HG03342 (cell line): ENCODE data around the gene MCRIP1.

Experiments
- ATAC-seq: cut with Tn5 transposase; IDR thresholded peaks from one replicate; pipeline ENCODE4 v1.9.1; 2021; ENCODE audit warnings: mild to moderate bottlenecking, moderate library complexity; ENCODE audit not compliant: unreplicated experiment

MCRIP1 gene

GRCh38 chr17:81863123-81863675 lies 30.1 kb upstream of the MCRIP1 start:
- no peak for ATAC-seq

- ATAC-seq = peak; percentile 73
Observed at GRCh38 chr17:81860756-81861568, 27.9 kb upstream of the MCRIP1 start.

- ATAC-seq = no peak
Observed at GRCh38 chr17:81859906-81860755, 27.0 kb upstream of the MCRIP1 start, which contains the start of gene P4HB. Gene P4HB, minus strand, starts transcription at chr17:81860535. Its CDS starts 64 bp downstream, at chr17:81860471.

- ATAC-seq = no peak
Observed at GRCh38 chr17:81858967-81859905, 26.1 kb upstream of the MCRIP1 start.

GRCh38 chr17:81858170-81858966 lies 25.3 kb upstream of the MCRIP1 start:
- ATAC-seq = no peak

GRCh38 chr17:81854974-81855774 lies 22.1 kb upstream of the MCRIP1 start:
- no peak for ATAC-seq

- no peak for ATAC-seq
Observed at GRCh38 chr17:81852237-81852636, 19.1 kb upstream of the MCRIP1 start.

- ATAC-seq = no peak
Observed at GRCh38 chr17:81851423-81851822, 18.3 kb upstream of the MCRIP1 start.

GRCh38 chr17:81849457-81849856 lies 16.4 kb upstream of the MCRIP1 start:
- no peak for ATAC-seq

- no peak for ATAC-seq
Observed at GRCh38 chr17:81846743-81847689, 13.9 kb upstream of the MCRIP1 start.

GRCh38 chr17:81845881-81846742 lies 13.0 kb upstream of the MCRIP1 start:
- ATAC-seq = no peak

GRCh38 chr17:81845361-81845760 lies 12.3 kb upstream of the MCRIP1 start:
- ATAC-seq = no peak

- no peak for ATAC-seq
Observed at GRCh38 chr17:81844887-81845286, 11.8 kb upstream of the MCRIP1 start.

GRCh38 chr17:81844327-81844851 lies 11.3 kb upstream of the MCRIP1 start:
- ATAC-seq = no peak

GRCh38 chr17:81843713-81844326 lies 10.7 kb upstream of the MCRIP1 start:
- ATAC-seq = no peak
